Measurements from ENCODE around the gene ACTN1.
"Not testable (repeated sequence)": the region's sequence is repeated elsewhere in the genome, so short reads cannot be mapped to it uniquely, and the experiment has no call there.

Gene ACTN1

GRCh38 chr14:68853749-68854148, 125.4 kb downstream of the ACTN1 start:
- DNase-seq = no peak

- DNase-seq = not testable (repeated sequence)
Measured at GRCh38 chr14:68852493-68852892, 126.6 kb downstream of the ACTN1 start.

GRCh38 chr14:68851078-68851477, 128.0 kb downstream of the ACTN1 start:
- no peak for DNase-seq

GRCh38 chr14:68849416-68849815, 129.7 kb downstream of the ACTN1 start:
- no peak for DNase-seq

GRCh38 chr14:68848253-68848652, 130.8 kb downstream of the ACTN1 start:
- DNase-seq = no peak

- DNase-seq = not testable (repeated sequence)
Measured at GRCh38 chr14:68847640-68848039, 131.5 kb downstream of the ACTN1 start.

- DNase-seq = no peak
Measured at GRCh38 chr14:68846466-68846865, 132.6 kb downstream of the ACTN1 start.

- DNase-seq = no peak
Measured at GRCh38 chr14:68844210-68844545, 134.9 kb downstream of the ACTN1 start.

- peak in 1 of 2 experiments; percentile 75 for DNase-seq
Measured at GRCh38 chr14:68843471-68844209, 135.5 kb downstream of the ACTN1 start.

- no peak for DNase-seq
Measured at GRCh38 chr14:68842298-68842697, 136.8 kb downstream of the ACTN1 start.

GRCh38 chr14:68841016-68841809, 137.9 kb downstream of the ACTN1 start:
- no peak for DNase-seq

- no peak for DNase-seq
Measured at GRCh38 chr14:68840454-68840853, 138.6 kb downstream of the ACTN1 start.

- no peak for DNase-seq
Measured at GRCh38 chr14:68836082-68836481, 143.0 kb downstream of the ACTN1 start.

GRCh38 chr14:68834816-68835215, 144.3 kb downstream of the ACTN1 start:
- no peak for DNase-seq

- no peak for DNase-seq
Measured at GRCh38 chr14:68828698-68829097, 150.4 kb downstream of the ACTN1 start.

- DNase-seq = no peak
Measured at GRCh38 chr14:68825729-68826128, 153.4 kb downstream of the ACTN1 start.

- DNase-seq = peak; percentile 29 to 83
Measured at GRCh38 chr14:68824517-68825347, 154.4 kb downstream of the ACTN1 start.

GRCh38 chr14:68824207-68824516, 154.9 kb downstream of the ACTN1 start:
- no peak for DNase-seq
